Suppressor macrophage treated with lipopolysaccharide for 1 hour (primary cell): ENCODE results near the gene NCKAP5.

ENCODE experiments used
- DNase-seq, 3 donors: peaks; one replicate each; pipeline ENCODE4 v3.0.0-alpha.2; 2020 to 2022

NCKAP5 gene

GRCh38 chr2:133072837-133073694, 495.2 kb downstream of the NCKAP5 start:
- no peak for DNase-seq

GRCh38 chr2:133063775-133064174, 504.5 kb downstream of the NCKAP5 start:
- peak in 2 of 3 donors; percentile 1 for DNase-seq

GRCh38 chr2:133062931-133063665, 505.2 kb downstream of the NCKAP5 start:
- DNase-seq: no peak

- no peak for DNase-seq
Observed at GRCh38 chr2:133061874-133062593, 506.2 kb downstream of the NCKAP5 start.

- no peak for DNase-seq
Observed at GRCh38 chr2:133054297-133054696, 514.0 kb downstream of the NCKAP5 start.

- no peak for DNase-seq
Observed at GRCh38 chr2:133053541-133053940, 514.7 kb downstream of the NCKAP5 start.

- no peak for DNase-seq
Observed at GRCh38 chr2:133045787-133046186, 522.5 kb downstream of the NCKAP5 start.

- DNase-seq: no peak
Observed at GRCh38 chr2:133044556-133044955, 523.7 kb downstream of the NCKAP5 start.

GRCh38 chr2:133040170-133040569, 528.1 kb downstream of the NCKAP5 start:
- no peak for DNase-seq

- no peak for DNase-seq
Observed at GRCh38 chr2:133039531-133039930, 528.7 kb downstream of the NCKAP5 start.

GRCh38 chr2:133026536-133027177, 541.6 kb downstream of the NCKAP5 start:
- no peak for DNase-seq

GRCh38 chr2:133025004-133025403, 543.3 kb downstream of the NCKAP5 start:
- DNase-seq: no peak

GRCh38 chr2:133012847-133013734, 555.2 kb downstream of the NCKAP5 start:
- DNase-seq: no peak

GRCh38 chr2:133004623-133005022, 563.6 kb downstream of the NCKAP5 start:
- no peak for DNase-seq

GRCh38 chr2:132999421-132999820, 568.8 kb downstream of the NCKAP5 start:
- DNase-seq: no peak

- DNase-seq: no peak
Observed at GRCh38 chr2:132998221-132998620, 570.0 kb downstream of the NCKAP5 start.

GRCh38 chr2:132991471-132992045, 576.7 kb downstream of the NCKAP5 start:
- DNase-seq: no peak

- no peak for DNase-seq
Observed at GRCh38 chr2:132984731-132985130, 583.5 kb downstream of the NCKAP5 start.

GRCh38 chr2:132980304-132980703, 588.0 kb downstream of the NCKAP5 start:
- DNase-seq: no peak

GRCh38 chr2:132979339-132980093, 588.7 kb downstream of the NCKAP5 start:
- DNase-seq: no peak

GRCh38 chr2:132978840-132979239, 589.4 kb downstream of the NCKAP5 start:
- no peak for DNase-seq
